Measurements from ENCODE around the gene SRSF8. TPM values are rescaled to one million over a fixed set of nuclear protein-coding genes. Genes with fewer than 3 reads are reported as not detected.

SRSF8 gene
- total and polyA plus RNA-seq, 2 donors (not counting 1 experiment from before 2014, with no cell fraction given), result 44.4 to 69.5 TPM

DNA sequence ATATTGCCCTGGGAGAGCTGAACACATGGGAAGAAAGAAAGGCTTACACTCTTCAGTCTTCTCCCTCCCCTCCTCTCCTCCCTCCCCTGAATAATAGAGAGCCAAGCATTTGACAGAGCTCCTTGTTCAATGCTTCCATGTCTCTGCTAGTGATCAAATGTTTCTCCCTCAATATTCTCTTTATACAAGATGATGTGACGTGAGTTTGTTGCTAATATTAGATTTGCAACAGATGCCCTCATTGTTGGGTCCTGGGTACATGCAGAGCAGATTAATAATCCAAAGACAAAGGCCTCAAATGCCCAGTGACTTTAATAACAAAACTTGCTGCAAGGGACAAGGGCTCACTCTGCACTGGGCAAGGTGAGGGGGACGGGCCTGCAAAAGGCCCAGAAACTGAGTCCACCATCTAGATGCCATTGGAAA lies 15.9 kb downstream of the SRSF8 start:
- no peak overlapping the region for H3K4me2 ChIP-seq (replicated peaks; ENCODE audit: low read depth, low read length, poor library complexity, severe bottlenecking)
- Mint-ChIP-seq H3K9me3 (ENCODE audit: insufficient read depth) (no peaks in the 10 kb centered on the region), H3K27me3 (no peaks in the 10 kb centered on the region), H3K27ac (no peak overlapping the region), H3K4me1 (no peaks in the 10 kb centered on the region), H3K4me3 (no peak overlapping the region)
- no peak for TF ChIP-seq EZH2 (IDR thresholded peaks at IDR 0.05; ENCODE audit: borderline replicate concordance, insufficient read depth, low read depth, low read length, poor library complexity, severe bottlenecking)
- TF ChIP-seq, protein P1, sequence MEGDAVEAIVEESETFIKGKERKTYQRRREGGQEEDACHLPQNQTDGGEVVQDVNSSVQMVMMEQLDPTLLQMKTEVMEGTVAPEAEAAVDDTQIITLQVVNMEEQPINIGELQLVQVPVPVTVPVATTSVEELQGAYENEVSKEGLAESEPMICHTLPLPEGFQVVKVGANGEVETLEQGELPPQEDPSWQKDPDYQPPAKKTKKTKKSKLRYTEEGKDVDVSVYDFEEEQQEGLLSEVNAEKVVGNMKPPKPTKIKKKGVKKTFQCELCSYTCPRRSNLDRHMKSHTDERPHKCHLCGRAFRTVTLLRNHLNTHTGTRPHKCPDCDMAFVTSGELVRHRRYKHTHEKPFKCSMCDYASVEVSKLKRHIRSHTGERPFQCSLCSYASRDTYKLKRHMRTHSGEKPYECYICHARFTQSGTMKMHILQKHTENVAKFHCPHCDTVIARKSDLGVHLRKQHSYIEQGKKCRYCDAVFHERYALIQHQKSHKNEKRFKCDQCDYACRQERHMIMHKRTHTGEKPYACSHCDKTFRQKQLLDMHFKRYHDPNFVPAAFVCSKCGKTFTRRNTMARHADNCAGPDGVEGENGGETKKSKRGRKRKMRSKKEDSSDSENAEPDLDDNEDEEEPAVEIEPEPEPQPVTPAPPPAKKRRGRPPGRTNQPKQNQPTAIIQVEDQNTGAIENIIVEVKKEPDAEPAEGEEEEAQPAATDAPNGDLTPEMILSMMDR (IDR thresholded peaks at IDR 0.05), result no peak
- H3K9me3 ChIP-seq (ENCODE audit: control extremely low read depth in 1 of 3, control insufficient read depth in 2 of 3, insufficient read depth in 1 of 3, low read length in 2 of 3), result no peaks in the 10 kb centered on the region
- no peak overlapping the region for H3K4me3 ChIP-seq (ENCODE audit: control extremely low read depth in 1 of 5, extremely low read depth in 1 of 5, insufficient read depth in 1 of 5, low read depth in 2 of 5, low read length in 4 of 5)
- ATAC-seq (ENCODE audit: low read depth) (no peak), DNase-seq (no peak)
- H3K27ac ChIP-seq (ENCODE audit: low read length in 2 of 2), result no peak overlapping the region
- H3K36me3 ChIP-seq (replicated peaks in 1 of 2; ENCODE audit: control extremely low read depth in 1 of 2, control insufficient read depth in 1 of 2, extremely low read depth in 1 of 2, insufficient read depth in 2 of 2, low read length in 1 of 2), result no peaks in the 10 kb centered on the region
- no peaks in the 10 kb centered on the region for H3K79me2 ChIP-seq (ENCODE audit: control insufficient read depth, insufficient read depth, low read length)
- 100% methylated on average over 1 of the region's 2 CpGs for WGBS (ENCODE audit: insufficient coverage)
- CTCF ChIA-PET, result interaction anchor here (0.7 to 4.1 kb wide), 2 partner anchors 13 to 14 kb away, joined by 4 to 31 read pairs; partner anchors contain the start of gene SRSF8
- H3K9ac ChIP-seq (ENCODE audit: low read length), result no peak overlapping the region
- H3K4me1 ChIP-seq (ENCODE audit: control insufficient read depth in 2 of 2, insufficient read depth in 2 of 2, low read length in 2 of 2), result no peaks in the 10 kb centered on the region
- no peaks in the 10 kb centered on the region for H4K20me1 ChIP-seq (ENCODE audit: control insufficient read depth, insufficient read depth, low read length, poor library complexity, severe bottlenecking)
- no peak overlapping the region for H2AFZ ChIP-seq (ENCODE audit: insufficient read depth, low read depth, low read length, poor library complexity, severe bottlenecking)
- intact Hi-C loops (cut with micrococcal nuclease), result no loop called here
- H3K27me3 ChIP-seq (replicated peaks in 1 of 4; ENCODE audit: control extremely low read depth in 1 of 4, control insufficient read depth in 3 of 4, insufficient read depth in 4 of 4, low read length in 3 of 4), result no peaks in the 10 kb centered on the region
- POLR2A ChIA-PET, result no interaction called here

DNA sequence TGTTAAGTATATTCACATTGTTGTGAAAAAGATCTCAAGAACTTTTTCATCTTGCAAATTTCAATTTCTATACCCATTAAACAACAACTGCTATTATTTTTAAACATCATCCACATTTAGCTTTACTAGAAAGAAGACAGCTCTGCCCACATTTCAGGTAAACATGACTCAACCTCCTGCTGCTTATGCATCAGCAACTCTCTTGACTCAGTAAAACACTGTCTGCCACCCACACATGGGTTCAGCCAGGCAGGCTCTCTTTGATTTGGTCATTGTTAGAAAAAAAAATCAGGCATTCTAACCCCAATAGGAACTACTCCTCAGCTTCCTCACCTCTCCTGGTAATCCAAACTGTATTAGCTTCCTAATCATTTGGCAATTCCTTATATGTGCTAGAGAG lies 17.8 kb downstream of the SRSF8 start:
- Histone ChIP-seq H3K27me3 (replicated peaks in 1 of 4; ENCODE audit: control extremely low read depth in 1 of 4, control insufficient read depth in 3 of 4, insufficient read depth in 4 of 4, low read length in 3 of 4) (no peaks in the 10 kb centered on the region), H3K9ac (ENCODE audit: low read length) (no peak overlapping the region), H3K4me3 (ENCODE audit: control extremely low read depth in 1 of 5, extremely low read depth in 1 of 5, insufficient read depth in 1 of 5, low read depth in 2 of 5, low read length in 4 of 5) (no peak overlapping the region), H3K4me1 (ENCODE audit: control insufficient read depth in 2 of 2, insufficient read depth in 2 of 2, low read length in 2 of 2) (peaks cover 8 to 10% of the 10 kb centered on the region in 2 donors), H3K79me2 (ENCODE audit: control insufficient read depth, insufficient read depth, low read length) (no peaks in the 10 kb centered on the region), H4K20me1 (ENCODE audit: control insufficient read depth, insufficient read depth, low read length, poor library complexity, severe bottlenecking) (no peaks in the 10 kb centered on the region), H3K4me2 (replicated peaks; ENCODE audit: low read depth, low read length, poor library complexity, severe bottlenecking) (no peak overlapping the region), H3K27ac (ENCODE audit: low read length in 2 of 2) (no peak overlapping the region), H3K36me3 (replicated peaks in 1 of 2; ENCODE audit: control extremely low read depth in 1 of 2, control insufficient read depth in 1 of 2, extremely low read depth in 1 of 2, insufficient read depth in 2 of 2, low read length in 1 of 2) (no peaks in the 10 kb centered on the region), H3K9me3 (ENCODE audit: control extremely low read depth in 1 of 3, control insufficient read depth in 2 of 3, insufficient read depth in 1 of 3, low read length in 2 of 3) (no peaks in the 10 kb centered on the region), H2AFZ (ENCODE audit: insufficient read depth, low read depth, low read length, poor library complexity, severe bottlenecking) (no peak overlapping the region)
- ChIA-PET CTCF (interaction anchor here (4.1 kb wide), 1 partner anchor 15 kb away, joined by 31 read pairs; the partner anchor contains the start of gene SRSF8), POLR2A (no interaction called here)
- Mint-ChIP-seq H3K27me3 (no peaks in the 10 kb centered on the region), H3K4me3 (no peak overlapping the region), H3K4me1 (peaks cover 13% of the 10 kb centered on the region), H3K9me3 (ENCODE audit: insufficient read depth) (no peaks in the 10 kb centered on the region), H3K27ac (no peak overlapping the region)
- TF ChIP-seq EZH2 (IDR thresholded peaks at IDR 0.05; ENCODE audit: borderline replicate concordance, insufficient read depth, low read depth, low read length, poor library complexity, severe bottlenecking), result no peak
- TF ChIP-seq, protein P1 (IDR thresholded peaks at IDR 0.05), result no peak
- ATAC-seq (ENCODE audit: low read depth), result no peak
- no peak for DNase-seq
- intact Hi-C loops (cut with micrococcal nuclease), result no loop called here

Data from B cell (primary cell).